ENCODE results near the gene HOXB13. TPM values are rescaled to one million over a fixed set of nuclear protein-coding genes. Genes with fewer than 3 reads are reported as not detected.

HOXB13 gene
- polyA plus RNA-seq (2011; rRNA removed) = 0.70 and 0.81 TPM in 2 replicates
- polyA minus RNA-seq (2011; rRNA and poly(A)+ RNA removed) = 0.52 and 0.57 TPM in 2 replicates

GRCh38 chr17:48728232-48729231, at the start of gene HOXB13:
HOXB13 (minus strand) TSS chr17:48728750; CDS start chr17:48728593, 157 bp downstream.
- ChIA-PET CTCF (interaction anchor here (0.5 to 10.1 kb wide), 8 partner anchors 10 to 156 kb away, joined by 3 to 152 read pairs (median 4); no protein-coding TSS in a partner anchor), POLR2A (interaction anchor here (0.7 kb wide), 1 partner anchor 400 kb away, joined by 14 read pairs; no protein-coding TSS in a partner anchor)
- peak within 1 kb of the TSS; percentile 43 for H3K4me3 ChIP-seq (ENCODE audit: low read depth, low read length)
- no peaks in the 10 kb centered on the region for H3K36me3 ChIP-seq (ENCODE audit: control insufficient read depth, insufficient read depth, low read length)
- no peak for DNase-seq (ENCODE audit: low read depth)
- TF ChIP-seq CTCF (IDR thresholded peaks at IDR 0.05; ENCODE audit: insufficient read depth, low read depth, low read length) = no peak
- peaks cover 68% of the 10 kb centered on the region for H3K27me3 ChIP-seq (ENCODE audit: control insufficient read depth, insufficient read depth, low read length)

GRCh38 chr17:48776602-48777001, 48.1 kb upstream of the HOXB13 start:
- DNase-seq (ENCODE audit: low read depth) = no peak
- TF ChIP-seq CTCF (IDR thresholded peaks at IDR 0.05; ENCODE audit: insufficient read depth, low read depth, low read length) = no peak
- ChIA-PET POLR2A (no interaction called here), CTCF (no interaction called here)
- Histone ChIP-seq H3K27me3 (ENCODE audit: control insufficient read depth, insufficient read depth, low read length) (no peaks in the 10 kb centered on the region; the same call in 1 of the 2 replicates), H3K36me3 (ENCODE audit: control insufficient read depth, insufficient read depth, low read length) (no peaks in the 10 kb centered on the region), H3K4me3 (ENCODE audit: low read depth, low read length) (no peak overlapping the region)

DNA sequence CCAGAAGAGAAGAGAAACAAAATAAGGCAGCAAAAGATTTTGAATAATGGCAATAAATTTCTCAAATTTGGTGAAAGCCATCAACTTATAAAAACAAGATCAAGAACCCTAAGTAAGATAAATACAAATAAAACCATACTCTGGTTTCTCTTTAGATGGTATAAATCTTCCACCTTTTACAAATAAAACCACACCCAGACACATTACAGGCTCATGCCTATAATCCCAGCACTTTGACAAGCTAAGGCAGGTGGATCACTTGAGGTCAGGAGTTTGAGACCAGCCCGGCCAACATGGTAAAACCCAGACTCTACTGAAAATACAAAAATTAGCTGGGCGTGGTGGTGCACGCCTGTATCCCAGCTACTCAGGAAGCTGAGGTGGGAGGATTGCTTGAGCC, 44.7 kb upstream of the HOXB13 start:
- ChIA-PET CTCF (interaction anchor here (1.0 kb wide), 1 partner anchor 49 kb away, joined by 4 read pairs; no protein-coding TSS in a partner anchor), POLR2A (no interaction called here)
- no peak for TF ChIP-seq CTCF (IDR thresholded peaks at IDR 0.05; ENCODE audit: insufficient read depth, low read depth, low read length)
- no peak for DNase-seq (ENCODE audit: low read depth)
- H3K27me3 ChIP-seq (ENCODE audit: control insufficient read depth, insufficient read depth, low read length) = no peaks in the 10 kb centered on the region; the same call in none of the 2 replicates
- H3K4me3 ChIP-seq (ENCODE audit: low read depth, low read length) = no peak overlapping the region
- H3K36me3 ChIP-seq (ENCODE audit: control insufficient read depth, insufficient read depth, low read length) = no peaks in the 10 kb centered on the region

GRCh38 chr17:48770954-48771353, 42.4 kb upstream of the HOXB13 start:
- no peak for DNase-seq (ENCODE audit: low read depth)
- TF ChIP-seq CTCF (IDR thresholded peaks at IDR 0.05; ENCODE audit: insufficient read depth, low read depth, low read length) = no peak
- no peaks in the 10 kb centered on the region; the same call in none of the 2 replicates for H3K27me3 ChIP-seq (ENCODE audit: control insufficient read depth, insufficient read depth, low read length)
- POLR2A ChIA-PET = no interaction called here
- CTCF ChIA-PET = no interaction called here
- no peak overlapping the region for H3K4me3 ChIP-seq (ENCODE audit: low read depth, low read length)
- H3K36me3 ChIP-seq (ENCODE audit: control insufficient read depth, insufficient read depth, low read length) = no peaks in the 10 kb centered on the region

DNA sequence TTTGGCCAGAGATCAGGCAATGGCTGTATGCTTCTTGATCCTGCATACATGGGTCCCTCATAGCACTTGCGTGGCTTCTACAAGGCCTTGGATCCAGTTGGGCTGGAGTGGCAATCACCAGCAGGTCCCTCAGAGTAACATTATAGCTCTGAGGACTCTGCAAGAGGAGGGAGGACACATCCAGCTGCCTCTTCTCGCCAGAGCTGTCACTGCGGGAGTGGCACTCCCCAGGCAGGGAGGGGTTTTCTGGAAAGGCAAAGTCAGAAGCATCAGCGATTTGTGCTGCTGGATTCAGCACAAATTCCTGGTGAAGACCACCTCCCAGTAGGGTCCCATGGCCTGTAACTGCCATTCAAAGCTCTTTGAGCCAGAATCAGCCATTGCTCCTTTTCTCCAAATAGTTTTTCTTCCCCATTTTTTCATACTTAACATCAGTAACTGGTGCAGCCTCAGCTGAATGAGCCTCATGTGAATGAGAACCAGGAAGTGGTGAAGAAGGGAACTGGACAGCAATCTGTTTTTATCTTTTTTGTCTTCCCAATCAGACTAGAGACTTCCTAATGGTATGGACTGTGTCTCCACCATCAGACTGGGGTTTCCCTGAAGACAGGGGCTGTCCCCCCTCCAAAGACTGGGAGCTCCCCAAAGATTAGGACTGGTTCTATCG, 40.6 kb upstream of the HOXB13 start:
- peaks cover 2% of the 10 kb centered on the region for H3K27me3 ChIP-seq (ENCODE audit: control insufficient read depth, insufficient read depth, low read length)
- no peak for DNase-seq (ENCODE audit: low read depth)
- TF ChIP-seq CTCF (IDR thresholded peaks at IDR 0.05; ENCODE audit: insufficient read depth, low read depth, low read length) = no peak
- H3K36me3 ChIP-seq (ENCODE audit: control insufficient read depth, insufficient read depth, low read length) = no peaks in the 10 kb centered on the region
- H3K4me3 ChIP-seq (ENCODE audit: low read depth, low read length) = no peak overlapping the region
- CTCF ChIA-PET = interaction anchor here (1.0 to 3.0 kb wide), 4 partner anchors 45 to 110 kb away, joined by 3 to 19 read pairs (median 4); partner anchors contain the start of gene PRAC2
- POLR2A ChIA-PET = no interaction called here

Data from BJ (cell line).